NCI-H187 (cell line): Measurements from ENCODE around the gene C9orf43.

Experiments
- DNase-seq, 2 experiments: peaks; one replicate each; lab custom pipeline; 2025; lab: John Stamatoyannopoulos, UW

The C9orf43 gene

GRCh38 chr9:113468716-113469448 lies 58.3 kb downstream of the C9orf43 start:
- no peak for DNase-seq

DNA sequence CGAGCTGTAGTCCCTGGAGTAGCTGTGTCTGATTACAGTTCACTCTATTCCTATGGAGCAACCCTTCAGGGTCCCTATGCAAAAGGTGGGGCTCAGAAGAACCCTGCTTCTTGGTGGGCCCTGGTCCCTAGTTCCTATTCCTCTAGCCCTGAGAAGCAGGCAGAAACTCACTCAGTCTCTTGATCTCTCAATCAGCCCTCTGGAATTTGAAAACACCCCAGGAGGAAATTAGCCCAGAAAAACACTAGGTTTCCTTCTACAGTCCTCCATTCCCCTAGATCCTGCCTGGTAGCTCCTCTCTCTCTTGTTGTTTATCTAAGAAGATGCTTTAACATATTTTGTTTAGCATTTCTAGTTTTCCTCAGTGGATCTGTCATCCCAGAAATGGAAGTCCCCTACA lies 60.6 kb downstream of the C9orf43 start:
- DNase-seq, result no peak

DNA sequence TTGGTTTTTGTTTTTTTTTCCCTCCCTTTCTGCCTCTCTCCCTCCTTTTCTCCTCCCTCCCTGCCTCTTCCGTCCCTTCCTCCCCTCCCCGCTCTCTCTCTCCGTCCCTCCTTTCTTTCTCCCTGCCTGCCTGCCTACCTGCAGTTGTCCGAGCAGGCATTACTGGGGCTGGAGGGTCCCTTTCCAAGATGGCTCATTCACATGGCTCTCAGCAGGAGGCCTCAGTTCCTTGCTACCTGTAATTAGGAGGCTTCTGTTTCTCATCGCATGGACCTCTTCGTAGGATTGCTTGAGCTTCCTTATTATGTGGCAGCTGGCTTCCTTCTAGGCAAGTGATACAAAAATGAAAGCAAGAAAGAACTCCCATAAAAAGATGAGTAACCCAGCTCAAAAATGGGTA lies 61.0 kb downstream of the C9orf43 start:
- no peak for DNase-seq

GRCh38 chr9:113472199-113472598 lies 61.7 kb downstream of the C9orf43 start:
- no peak for DNase-seq

- DNase-seq, result no peak
These were observed 63.9 kb downstream of the C9orf43 start for GRCh38 chr9:113474360-113475028.

DNA sequence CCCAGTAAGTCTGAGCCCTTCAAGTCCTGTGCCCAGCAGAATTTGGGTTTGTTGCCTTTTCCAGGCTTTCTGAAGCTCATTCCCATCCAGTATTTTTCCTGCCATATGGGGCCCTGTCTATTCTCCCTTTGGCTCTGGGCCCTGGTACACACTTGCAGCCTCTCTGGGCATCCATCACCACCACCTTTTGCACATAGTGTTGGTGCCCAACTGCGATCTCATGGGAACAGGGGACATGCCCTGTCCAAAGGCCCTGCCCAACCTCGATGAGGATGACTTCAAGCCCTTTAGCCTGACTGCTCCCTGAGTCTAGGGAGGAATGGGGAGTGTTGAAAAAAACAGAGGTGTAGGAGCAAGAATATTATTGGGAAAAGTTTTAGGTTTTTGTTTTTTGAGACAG lies 64.5 kb downstream of the C9orf43 start:
- no peak for DNase-seq

- DNase-seq, result no peak
These were observed 65.4 kb downstream of the C9orf43 start for GRCh38 chr9:113475992-113476391.

DNA sequence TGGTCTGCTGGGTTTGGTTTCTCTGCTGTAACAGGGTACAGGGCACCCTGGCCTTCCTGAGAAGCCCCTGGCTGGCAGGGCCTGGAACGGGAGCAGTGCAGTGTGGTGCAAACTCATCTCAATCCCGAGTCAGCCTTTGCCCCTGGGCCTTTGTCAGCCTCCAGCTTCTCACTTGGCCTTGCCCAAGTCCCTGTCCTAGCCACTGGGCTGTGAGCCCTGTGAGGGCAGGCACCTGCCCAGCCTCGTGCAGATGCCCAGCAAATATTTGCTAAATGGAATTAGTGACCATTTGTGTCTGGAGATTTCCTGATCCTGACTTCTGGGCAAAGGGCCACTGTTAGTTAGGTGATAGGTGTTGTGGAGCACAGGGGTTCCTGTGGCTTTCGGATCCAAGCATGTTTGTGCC lies 66.0 kb downstream of the C9orf43 start:
- DNase-seq, result no peak

DNA sequence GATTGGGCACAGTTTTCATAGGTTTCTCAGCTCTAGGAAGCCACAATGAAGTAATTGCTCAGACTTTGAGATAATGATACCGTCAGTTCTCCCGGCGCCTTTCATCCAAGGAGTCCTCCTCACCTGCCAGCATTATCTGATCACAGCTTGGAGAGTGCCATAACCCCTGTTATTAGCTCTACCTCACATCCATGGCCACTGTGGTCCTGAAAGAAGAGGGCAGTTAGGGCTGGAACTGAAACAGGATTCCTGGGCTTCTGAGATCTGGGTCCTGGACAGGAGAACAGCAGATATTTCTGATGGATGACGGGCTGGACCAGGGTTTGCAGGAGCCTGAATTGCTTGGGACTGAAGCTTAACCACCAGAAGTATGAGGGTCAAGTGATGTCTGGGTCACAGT lies 66.5 kb downstream of the C9orf43 start:
- no peak for DNase-seq

- DNase-seq, result no peak
These were observed 67.1 kb downstream of the C9orf43 start for GRCh38 chr9:113477661-113478060.

DNA sequence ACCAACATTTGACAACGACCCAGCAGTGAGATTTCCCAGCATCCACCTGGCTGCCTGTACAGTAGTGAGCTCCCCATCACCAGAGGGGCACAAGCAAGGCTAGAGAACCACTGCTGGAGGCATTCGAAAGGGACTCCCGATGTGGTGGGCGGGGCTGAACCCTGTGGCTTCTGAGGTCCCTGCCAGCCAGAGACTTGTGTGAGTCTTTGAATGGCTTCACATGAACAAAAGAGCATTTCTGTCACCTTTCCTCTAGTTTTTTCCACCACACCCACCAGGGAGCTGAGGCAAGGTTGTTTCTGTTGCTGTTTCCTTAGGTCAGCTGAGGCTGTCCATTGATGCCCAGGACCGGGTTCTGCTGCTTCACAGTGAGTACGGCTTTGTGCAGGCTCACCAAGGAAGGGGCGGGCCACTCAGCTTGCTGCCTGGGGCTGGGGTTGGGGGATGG lies 68.7 kb downstream of the C9orf43 start:
- DNase-seq, result no peak
